HG03066 (cell line): ENCODE results near the gene PRDM15.

Experiments
- ATAC-seq: cut with Tn5 transposase; IDR thresholded peaks from one replicate; pipeline ENCODE4 v1.9.1; 2021; ENCODE audit warnings: low read depth; ENCODE audit not compliant: unreplicated experiment

Gene PRDM15

GRCh38 chr21:41913230-41913629, 34.1 kb upstream of the PRDM15 start:
- ATAC-seq = no peak

GRCh38 chr21:41908829-41909228, 29.7 kb upstream of the PRDM15 start:
- no peak for ATAC-seq

GRCh38 chr21:41907496-41908258, 28.5 kb upstream of the PRDM15 start:
- no peak for ATAC-seq

GRCh38 chr21:41906770-41907169, 27.6 kb upstream of the PRDM15 start:
- no peak for ATAC-seq

GRCh38 chr21:41903559-41904351, 24.6 kb upstream of the PRDM15 start:
- ATAC-seq = no peak

- no peak for ATAC-seq
Measured at GRCh38 chr21:41902946-41903345, 23.8 kb upstream of the PRDM15 start.

GRCh38 chr21:41901782-41902181, 22.6 kb upstream of the PRDM15 start:
- ATAC-seq = no peak

- no peak for ATAC-seq
Measured at GRCh38 chr21:41901099-41901498, 22.0 kb upstream of the PRDM15 start.

- no peak for ATAC-seq
Measured at GRCh38 chr21:41900401-41900800, 21.3 kb upstream of the PRDM15 start.

- ATAC-seq = no peak
Measured at GRCh38 chr21:41899426-41900202, 20.5 kb upstream of the PRDM15 start.

- ATAC-seq = no peak
Measured at GRCh38 chr21:41898998-41899397, 19.9 kb upstream of the PRDM15 start.

- ATAC-seq = no peak
Measured at GRCh38 chr21:41897700-41898099, 18.6 kb upstream of the PRDM15 start.

GRCh38 chr21:41897047-41897669, 18.0 kb upstream of the PRDM15 start:
- no peak for ATAC-seq

GRCh38 chr21:41895643-41896493, 16.7 kb upstream of the PRDM15 start:
- ATAC-seq = no peak

GRCh38 chr21:41894922-41895557, 15.9 kb upstream of the PRDM15 start:
- no peak for ATAC-seq

GRCh38 chr21:41894511-41894910, 15.4 kb upstream of the PRDM15 start:
- no peak for ATAC-seq

GRCh38 chr21:41892726-41893125, 13.6 kb upstream of the PRDM15 start:
- ATAC-seq = no peak

GRCh38 chr21:41891132-41891531, 12.0 kb upstream of the PRDM15 start:
- ATAC-seq = no peak

GRCh38 chr21:41890355-41890754, 11.2 kb upstream of the PRDM15 start:
- no peak for ATAC-seq
